H1 (cell line): ENCODE measurements around the gene IL17RE. TPM values are rescaled to one million over a fixed set of nuclear protein-coding genes. Genes with fewer than 3 reads are reported as not detected.

Source experiments
- CTCF ChIA-PET: fragments of 300-600 bp; sonication (Branson Sonifier 250); formaldehyde crosslinking; loops from one replicate; lab custom pipeline; 2021; ENCODE audit not compliant: partially characterized antibody; lab: Charles Lee
- POLR2A ChIA-PET: fragments of 300-600 bp; sonication (Branson Sonifier 250); formaldehyde crosslinking; loops from one replicate; lab custom pipeline; 2021; ENCODE audit warnings: inconsistent platforms; ENCODE audit not compliant: partially characterized antibody; lab: Charles Lee
- DNase-seq, 2 experiments: peaks; one replicate each; pipeline versions ENCODE4 v3.0.0 to v3.0.0-alpha.2; 2010 to 2022; ENCODE audit warnings: low spot score in 2 of 2, low read depth in 1 of 2, mixed read lengths in 1 of 2
- FAIRE-seq: peaks from 2 replicates; lab custom pipeline; 2011; peaks lifted over from hg19 to GRCh38; lab: Jason Lieb, UNC
- H2AFZ ChIP-seq: 2 replicates; pipeline ENCODE4 v1.8.1; 2012; ENCODE audit warnings: low read length, inconsistent platforms
- H2AK5ac ChIP-seq: 2 replicates; pipeline ENCODE4 v1.6.1; 2013; ENCODE audit warnings: low read depth, low read length
- H2BK120ac ChIP-seq: replicated peaks from 2 replicates; pipeline ENCODE3; 2013; ENCODE audit warnings: low read depth, low read length, inconsistent platforms
- H2BK12ac ChIP-seq: 2 replicates; pipeline ENCODE4 v1.6.1; 2013; ENCODE audit warnings: low read depth, low read length
- H2BK15ac ChIP-seq: 2 replicates; pipeline ENCODE4 v1.6.1; 2013; ENCODE audit warnings: low read length
- H2BK20ac ChIP-seq: 2 replicates; pipeline ENCODE4 v1.6.1; 2013; ENCODE audit warnings: low read length
- H2BK5ac ChIP-seq: 2 replicates; pipeline ENCODE4 v1.6.1; 2013; ENCODE audit warnings: low read depth, low read length
- H3K14ac ChIP-seq: 2 replicates; pipeline ENCODE4 v1.6.1; 2013; ENCODE audit warnings: inconsistent platforms; ENCODE audit not compliant: insufficient read length
- H3K18ac ChIP-seq: 2 replicates; pipeline ENCODE4 v1.6.1; 2013; ENCODE audit warnings: low read length; ENCODE audit errors: extremely low read depth
- H3K23ac ChIP-seq: 2 replicates; pipeline ENCODE4 v1.6.1; 2013; ENCODE audit warnings: inconsistent platforms; ENCODE audit not compliant: insufficient read length
- H3K23me2 ChIP-seq: 2 replicates; pipeline ENCODE4 v1.6.1; 2013; ENCODE audit warnings: low read depth, low read length
- H3K27ac ChIP-seq: 2 replicates; pipeline ENCODE4 v1.6.1; 2011; ENCODE audit warnings: low read depth, low read length, inconsistent platforms
- H3K27me3 ChIP-seq, 4 experiments: replicated peaks in 1 of 4; 1 replicate in 1 of 4; 2 replicates in 3 of 4; pipeline versions ENCODE4 v1.6.1 to v1.8.1; 2011 to 2013; ENCODE audit warnings: low read length in 3 of 4, mild to moderate bottlenecking in 3 of 4, inconsistent platforms in 2 of 4, mixed read lengths in 2 of 4, moderate library complexity in 1 of 4; ENCODE audit not compliant: control insufficient read depth in 3 of 4, insufficient read depth in 3 of 4; ENCODE audit errors: extremely low read depth in 1 of 4
- H3K36me3 ChIP-seq, 4 experiments: 2 replicates each; pipeline versions ENCODE4 v1.6.1 to v1.8.1; 2011 to 2013; ENCODE audit warnings: mild to moderate bottlenecking in 4 of 4, low read length in 3 of 4, moderate library complexity in 2 of 4, control low read depth in 1 of 4, inconsistent platforms in 1 of 4; ENCODE audit not compliant: insufficient read depth in 4 of 4, control insufficient read depth in 2 of 4
- H3K4ac ChIP-seq: replicated peaks from 2 replicates; pipeline ENCODE3; 2013; ENCODE audit warnings: low read length, low read depth, mixed read lengths, inconsistent platforms; ENCODE audit not compliant: insufficient read length
- H3K4me1 ChIP-seq, 4 experiments: replicated peaks in 1 of 4; 1 replicate in 1 of 4; 2 replicates in 3 of 4; pipeline versions ENCODE4 v1.6.1 to v1.8.1; 2011 to 2013; ENCODE audit warnings: low read length in 3 of 4, inconsistent platforms in 2 of 4, mixed read lengths in 1 of 4; ENCODE audit not compliant: insufficient read depth in 4 of 4, control insufficient read depth in 3 of 4
- H3K4me2 ChIP-seq, 2 experiments: 2 replicates each; pipeline versions ENCODE4 v1.6.1 to v1.8.1; 2011 to 2013; ENCODE audit warnings: low read depth in 2 of 2, low read length in 2 of 2, control low read depth in 1 of 2, inconsistent platforms in 1 of 2, mild to moderate bottlenecking in 1 of 2; ENCODE audit not compliant: insufficient read depth in 1 of 2
- H3K4me3 ChIP-seq, 4 experiments: fragments of 200-600, 300-600 bp in 1 of 4; sonication (generic), shearing (Covaris generic), sonication (Bioruptor Twin) in 1 of 4; 2 replicates each; pipeline versions ENCODE4 v1.5.1 to v1.8.1; 2011 to 2016; ENCODE audit warnings: low read length in 4 of 4, low read depth in 3 of 4, control low read depth in 2 of 4, inconsistent platforms in 2 of 4, mild to moderate bottlenecking in 2 of 4, mixed read lengths in 1 of 4, moderate library complexity in 1 of 4; ENCODE audit not compliant: insufficient read depth in 2 of 4; ENCODE audit errors: extremely low read depth in 1 of 4
- H3K56ac ChIP-seq: replicated peaks from 2 replicates; pipeline ENCODE3; 2013; ENCODE audit warnings: low read depth, mild to moderate bottlenecking, mixed read lengths, low read length, inconsistent platforms; ENCODE audit not compliant: insufficient read length
- H3K79me1 ChIP-seq: 2 replicates; pipeline ENCODE4 v1.6.1; 2013; ENCODE audit warnings: low read depth, low read length, control low read depth
- H3K79me2 ChIP-seq, 2 experiments: 2 replicates each; pipeline versions ENCODE4 v1.6.1 to v1.8.1; 2012 to 2013; ENCODE audit warnings: low read length in 2 of 2, mild to moderate bottlenecking in 2 of 2, inconsistent platforms in 1 of 2; ENCODE audit not compliant: insufficient read depth in 2 of 2, control insufficient read depth in 1 of 2
- H3K9ac ChIP-seq, 4 experiments: replicated peaks in 1 of 4; 1 replicate in 1 of 4; 2 replicates in 3 of 4; pipeline versions ENCODE4 v1.6.1 to v1.8.1; 2011 to 2013; ENCODE audit warnings: low read depth in 3 of 4, low read length in 3 of 4, control low read depth in 2 of 4, mild to moderate bottlenecking in 2 of 4, moderate library complexity in 2 of 4, inconsistent platforms in 1 of 4; ENCODE audit errors: extremely low read depth in 1 of 4
- H3K9me3 ChIP-seq, 2 experiments: 2 replicates each; pipeline versions ENCODE4 v1.6.1 to v1.8.1; 2012 to 2013; ENCODE audit warnings: mild to moderate bottlenecking in 2 of 2, moderate library complexity in 2 of 2, control low read depth in 1 of 2, inconsistent platforms in 1 of 2, low read depth in 1 of 2, low read length in 1 of 2, mixed read lengths in 1 of 2; ENCODE audit not compliant: insufficient read depth in 2 of 2
- H4K20me1 ChIP-seq, 2 experiments: replicated peaks in 1 of 2; 2 replicates each; pipeline versions ENCODE3 to v1.8.1; 2011 to 2013; ENCODE audit warnings: inconsistent platforms in 2 of 2, low read length in 2 of 2, mild to moderate bottlenecking in 1 of 2; ENCODE audit not compliant: insufficient read depth in 2 of 2, control insufficient read depth in 1 of 2
- H4K5ac ChIP-seq: 2 replicates; pipeline ENCODE4 v1.6.1; 2013; ENCODE audit warnings: low read length, low read depth, mixed read lengths, inconsistent platforms; ENCODE audit not compliant: insufficient read length
- H4K8ac ChIP-seq: 2 replicates; pipeline ENCODE4 v1.8.0; 2013; ENCODE audit warnings: mild to moderate bottlenecking, moderate library complexity, low read length, inconsistent platforms; ENCODE audit not compliant: insufficient read depth; ENCODE audit errors: extremely low read depth
- H4K91ac ChIP-seq: replicated peaks from 2 replicates; pipeline ENCODE3; 2013; ENCODE audit warnings: low read length, mixed read lengths, inconsistent platforms; ENCODE audit not compliant: insufficient read length
- BACH1 ChIP-seq: IDR thresholded peaks from 2 replicates; pipeline ENCODE4 v1.6.1; 2012; ENCODE audit warnings: low read length, improper control_type of control experiment
- E2F6 ChIP-seq: IDR thresholded peaks from 2 replicates; pipeline ENCODE4 v1.6.1; 2012; ENCODE audit warnings: inconsistent platforms
- HDAC6 ChIP-seq: IDR thresholded peaks from one replicate; pipeline ENCODE4 v1.7.1; 2012; ENCODE audit warnings: low read depth, mild to moderate bottlenecking, inconsistent platforms, low read length, moderate library complexity
- KDM4A ChIP-seq: IDR thresholded peaks from one replicate; pipeline ENCODE4 v1.7.1; 2012; ENCODE audit warnings: low read depth, mild to moderate bottlenecking, moderate library complexity, low read length, inconsistent platforms; ENCODE audit not compliant: severe bottlenecking
- PHF8 ChIP-seq: fragments of 200-600 bp; sonication (generic); conservative IDR thresholded peaks from 2 replicates; pipeline ENCODE4 v1.7.1; 2012; ENCODE audit warnings: low read depth, mild to moderate bottlenecking, inconsistent platforms, low read length, moderate library complexity
- POLR2AphosphoS5 ChIP-seq: IDR thresholded peaks from 2 replicates; pipeline ENCODE4 v1.6.1; 2011; ENCODE audit warnings: low read depth, low read length
- RFX5 ChIP-seq: IDR thresholded peaks from 2 replicates; pipeline ENCODE4 v1.6.1; 2011; ENCODE audit warnings: low read depth, low read length, improper control_type of control experiment, borderline replicate concordance
- SIN3A ChIP-seq, 2 experiments: IDR thresholded peaks in 1 of 2; conservative IDR thresholded peaks in 1 of 2; 2 replicates each; pipeline ENCODE4 v1.6.1; 2011 to 2012; ENCODE audit warnings: low read length in 2 of 2, improper control_type of control experiment in 1 of 2, low read depth in 1 of 2, mild to moderate bottlenecking in 1 of 2
- SIX5 ChIP-seq: IDR thresholded peaks from 2 replicates; pipeline ENCODE4 v1.6.1; 2011; ENCODE audit warnings: mild to moderate bottlenecking, low read depth, low read length
- SP2 ChIP-seq: IDR thresholded peaks from 2 replicates; pipeline ENCODE4 v1.6.1; 2012; ENCODE audit warnings: mild to moderate bottlenecking, low read length, inconsistent platforms
- SUZ12 ChIP-seq: fragments of 200-600 bp; sonication (generic); IDR thresholded peaks from 2 replicates; pipeline ENCODE4 v1.6.1; 2012; ENCODE audit warnings: mild to moderate bottlenecking, inconsistent platforms, low read length, moderate library complexity, mixed read lengths
- USF2 ChIP-seq: IDR thresholded peaks from 2 replicates; pipeline ENCODE4 v1.6.1; 2011; ENCODE audit warnings: low read length, improper control_type of control experiment
- YY1 ChIP-seq: IDR thresholded peaks from 2 replicates; pipeline ENCODE4 v1.6.1; 2011; ENCODE audit warnings: low read depth, mild to moderate bottlenecking, low read length
- WGBS, 2 experiments: shearing (Covaris generic) in 1 of 2; methylation state at CpG; one replicate each; pipeline versions ENCODE4 v1.1.6 to v1.1.7; 2013 to 2015; ENCODE audit warnings: low lambda C conversion rate in 2 of 2, mixed read lengths in 2 of 2, inconsistent platforms in 1 of 2, low coverage in 1 of 2, missing lambda C conversion rate in 1 of 2; ENCODE audit not compliant: insufficient replicate concordance in 2 of 2, insufficient coverage in 1 of 2, insufficient read length in 1 of 2; ENCODE audit errors: extremely low coverage in 1 of 2, missing lambda C conversion rate in 1 of 2; 5-methylcytosine and 5-hydroxymethylcytosine counted together
- polyA plus RNA-seq, 7 experiments: library from polyadenylated mRNA; depleted of rRNA in 3 of 7; stranded (reverse) in 5 of 7; unstranded in 2 of 7; fragments of >200 nt in 5 of 7; fragments of 200-250 nt in 2 of 7; gene quantifications; 1 replicate in 5 of 7; 2 replicates in 1 of 7; 4 replicates in 1 of 7; pipeline versions ENCODE4 v1.2.1 to v1.2.3, GENCODE V29; 2011 to 2013; ENCODE audit warnings: missing spikeins in 2 of 7, mixed read lengths in 2 of 7
- total RNA-seq: library from RNA; stranded (reverse); fragmentation: NEBNext Ultra II Directional; extraction: Animal tissue kit (Norgen Biotek cat#: 25700); gene quantifications from 2 replicates; pipeline ENCODE4 v1.2.1, GENCODE V29; 2021

Gene IL17RE
- total and polyA plus RNA-seq, 2 of the 8 experiments (the other 6 are each of a cell fraction or from before 2014, with no cell fraction given) = 3.4 to 4.9 TPM

GRCh38 chr3:9906480-9906879 is 3.8 kb downstream of the IL17RE start:
- H4K20me1 ChIP-seq = no peaks in the 10 kb centered on the region
- H2BK120ac ChIP-seq = no peak overlapping the region
- H3K23me2 ChIP-seq = no peaks in the 10 kb centered on the region
- H3K14ac ChIP-seq = no peak overlapping the region
- no peak overlapping the region for H3K27ac ChIP-seq
- DNase-seq (no peak), FAIRE-seq (no peak)
- no peak overlapping the region for H3K23ac ChIP-seq
- H3K18ac ChIP-seq = no peak overlapping the region
- H3K4me3 ChIP-seq = no peak overlapping the region
- ChIA-PET CTCF (interaction anchor here (1.1 to 2.7 kb wide), 2 partner anchors 11 to 25 kb away, joined by 3 to 9 read pairs; no protein-coding TSS in a partner anchor), POLR2A (interaction anchor here (0.8 to 6.0 kb wide), 4 partner anchors 8 to 15 kb away, joined by 3 to 43 read pairs (median 4); partner anchors contain the start of gene IL17RC)
- H2BK20ac ChIP-seq = no peak overlapping the region
- H3K79me2 ChIP-seq = no peaks in the 10 kb centered on the region
- WGBS, 2 experiments = 77% methylated on average over 5 of the region's 5 CpGs; no CpG with 5 or more reads in 1 of the 2 experiments
- no peak overlapping the region for H2AK5ac ChIP-seq
- peaks cover 5 to 14% (median 11%) of the 10 kb centered on the region in 4 experiments for H3K4me1 ChIP-seq
- H2BK12ac ChIP-seq = no peak overlapping the region
- H4K91ac ChIP-seq = no peak overlapping the region
- no peak overlapping the region for H3K4ac ChIP-seq
- H3K79me1 ChIP-seq = no peaks in the 10 kb centered on the region
- no peak overlapping the region for H2BK5ac ChIP-seq
- no peak overlapping the region for H3K56ac ChIP-seq
- H2AFZ ChIP-seq = no peak overlapping the region
- H3K9ac ChIP-seq = no peak overlapping the region
- no peaks in the 10 kb centered on the region for H3K9me3 ChIP-seq
- H3K36me3 ChIP-seq = no peaks in the 10 kb centered on the region
- H4K5ac ChIP-seq = no peak overlapping the region
- no peak overlapping the region for H2BK15ac ChIP-seq
- H3K4me2 ChIP-seq = no peak overlapping the region
- H4K8ac ChIP-seq = no peak overlapping the region
- H3K27me3 ChIP-seq = no peaks in the 10 kb centered on the region
- no peak for TF ChIP-seq POLR2AphosphoS5
- TF ChIP-seq SP2 = no peak
- TF ChIP-seq RFX5 = no peak
- no peak for TF ChIP-seq SIX5
- TF ChIP-seq KDM4A = no peak
- no peak for TF ChIP-seq USF2
- no peak for TF ChIP-seq HDAC6
- TF ChIP-seq E2F6 = no peak
- TF ChIP-seq YY1 = no peak
- TF ChIP-seq SUZ12 = no peak
- no peak for TF ChIP-seq BACH1
- TF ChIP-seq PHF8 = no peak
- TF ChIP-seq SIN3A (conservative IDR thresholded peaks at IDR 0.05 in 1 of 2, IDR thresholded peaks at IDR 0.05 in 1 of 2; ENCODE audit: low read depth in 1 of 2, low read length in 2 of 2) = no peak
